Effector memory CD8-positive, alpha-beta T cell (primary cell): Measurements from ENCODE around the gene SNPH.

Source experiments
- ATAC-seq: fragments of 150-1000 bp; cut with Tn5 transposase; replicated peaks from 2 replicates; pipeline ENCODE4 v1.10.0; 2021; ENCODE audit warnings: mild to moderate bottlenecking, moderate library complexity
- DNase-seq, 3 experiments: peaks; one replicate each; pipeline ENCODE4 v3.0.0; 2021
- H3K27ac Mint-ChIP-seq, 2 donors: one replicate each; pipeline ENCODE4 v1.8.0; 2022; ENCODE audit warnings: mild to moderate bottlenecking in 2 of 2, mixed read lengths in 2 of 2, moderate library complexity in 2 of 2
- H3K27me3 Mint-ChIP-seq, 2 donors: one replicate each; pipeline ENCODE4 v1.8.0; 2022; ENCODE audit warnings: mixed read lengths in 2 of 2
- H3K36me3 Mint-ChIP-seq: one replicate; pipeline ENCODE4 v1.8.0; 2022; ENCODE audit warnings: mild to moderate bottlenecking, moderate library complexity, mixed read lengths; ENCODE audit not compliant: insufficient read depth
- H3K4me1 Mint-ChIP-seq, 2 donors: one replicate each; pipeline ENCODE4 v1.8.0; 2022; ENCODE audit warnings: low read depth in 2 of 2, mixed read lengths in 2 of 2
- H3K4me3 Mint-ChIP-seq, 2 donors: one replicate each; pipeline ENCODE4 v1.8.0; 2022; ENCODE audit warnings: mild to moderate bottlenecking in 2 of 2, mixed read lengths in 2 of 2, moderate library complexity in 2 of 2
- H3K9me3 Mint-ChIP-seq, 2 donors: one replicate each; pipeline ENCODE4 v1.8.0; 2022; ENCODE audit warnings: mixed read lengths in 2 of 2

SNPH gene

DNA sequence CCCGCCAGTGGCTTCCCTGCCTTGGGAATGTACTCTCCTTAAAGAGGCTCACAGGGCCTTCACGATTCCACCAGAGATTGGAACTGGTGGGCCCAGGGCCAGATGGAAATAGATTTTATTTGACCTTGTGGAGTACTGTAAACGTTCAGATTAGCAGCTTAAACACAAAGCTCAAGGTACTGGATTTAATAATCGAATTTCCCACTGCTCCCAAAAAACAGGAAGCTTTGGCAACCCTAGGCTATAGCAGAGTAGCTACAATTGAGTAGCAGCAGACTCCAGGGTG lies 55.5 kb downstream of the SNPH start:
- no peak for DNase-seq
- peaks cover 4 to 6% of the 10 kb centered on the region in 2 donors for H3K4me1 Mint-ChIP-seq
- peaks cover 0 to 10% of the 10 kb centered on the region in 2 donors for H3K27me3 Mint-ChIP-seq
- H3K27ac Mint-ChIP-seq, result peak overlapping the region; percentile 44 to 58
- no peak for ATAC-seq
- no peak overlapping the region for H3K4me3 Mint-ChIP-seq
- H3K36me3 Mint-ChIP-seq, result peaks cover 6% of the 10 kb centered on the region
- no peaks in the 10 kb centered on the region for H3K9me3 Mint-ChIP-seq

GRCh38 chr20:1322511-1323245 lies 56.6 kb downstream of the SNPH start:
- ATAC-seq (no peak), DNase-seq (no peak)
- H3K9me3 Mint-ChIP-seq, result no peaks in the 10 kb centered on the region
- H3K36me3 Mint-ChIP-seq, result peaks cover 6% of the 10 kb centered on the region
- H3K27ac Mint-ChIP-seq, result peak overlapping the region in 1 of 2 donors; percentile 44
- no peak overlapping the region for H3K4me3 Mint-ChIP-seq
- peaks cover 0 to 10% of the 10 kb centered on the region in 2 donors for H3K27me3 Mint-ChIP-seq
- H3K4me1 Mint-ChIP-seq, result peaks cover 6 to 11% of the 10 kb centered on the region in 2 donors

- DNase-seq, result no peak
- Mint-ChIP-seq H3K36me3 (peaks cover 3% of the 10 kb centered on the region), H3K4me3 (no peak overlapping the region), H3K4me1 (peaks cover 11 to 14% of the 10 kb centered on the region in 2 donors), H3K27ac (no peak overlapping the region), H3K9me3 (no peaks in the 10 kb centered on the region), H3K27me3 (peaks cover 0 to 10% of the 10 kb centered on the region in 2 donors)
- ATAC-seq, result no peak
These were observed 57.2 kb downstream of the SNPH start for GRCh38 chr20:1323256-1323655.

DNA sequence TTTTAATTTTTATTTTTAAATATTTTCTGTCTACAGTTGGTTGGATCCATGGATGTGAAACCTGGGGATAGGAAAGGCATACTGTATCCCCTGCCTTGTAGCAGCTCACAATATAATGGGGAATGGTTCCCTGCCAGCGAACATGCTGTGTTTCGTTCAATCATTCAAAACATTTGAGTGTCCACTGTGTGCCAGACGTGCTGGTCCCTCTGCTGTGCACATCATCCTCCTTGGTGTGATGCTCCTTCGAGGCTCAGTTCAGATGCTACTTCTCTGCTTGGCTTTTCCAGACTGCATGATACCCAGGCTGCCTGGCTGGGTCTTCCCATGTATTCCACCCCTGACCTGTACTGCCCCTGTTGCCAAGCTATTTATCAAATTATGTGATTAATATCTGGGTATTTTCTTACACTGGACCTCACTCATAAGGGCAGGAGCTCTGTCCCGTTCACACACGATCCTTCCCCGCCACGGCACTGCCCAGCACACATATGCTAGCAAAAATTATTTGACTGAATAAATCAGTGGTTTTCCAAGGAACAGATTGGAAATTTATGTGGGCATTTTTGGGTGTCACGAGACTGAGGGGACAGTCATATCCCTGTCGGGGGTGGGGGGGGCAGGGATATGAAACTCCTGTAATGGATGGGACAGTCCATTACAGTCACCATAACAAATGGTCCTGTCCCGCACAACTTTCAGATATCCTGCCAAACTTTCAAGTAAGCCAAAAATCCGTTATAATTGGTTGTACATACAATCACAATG lies 57.9 kb downstream of the SNPH start:
- Mint-ChIP-seq H3K27ac (no peak overlapping the region), H3K36me3 (peaks cover 3% of the 10 kb centered on the region), H3K9me3 (no peaks in the 10 kb centered on the region), H3K27me3 (peaks cover 0 to 10% of the 10 kb centered on the region in 2 donors), H3K4me3 (no peak overlapping the region), H3K4me1 (peaks cover 12 to 14% of the 10 kb centered on the region in 2 donors)
- DNase-seq, result no peak
- no peak for ATAC-seq

DNA sequence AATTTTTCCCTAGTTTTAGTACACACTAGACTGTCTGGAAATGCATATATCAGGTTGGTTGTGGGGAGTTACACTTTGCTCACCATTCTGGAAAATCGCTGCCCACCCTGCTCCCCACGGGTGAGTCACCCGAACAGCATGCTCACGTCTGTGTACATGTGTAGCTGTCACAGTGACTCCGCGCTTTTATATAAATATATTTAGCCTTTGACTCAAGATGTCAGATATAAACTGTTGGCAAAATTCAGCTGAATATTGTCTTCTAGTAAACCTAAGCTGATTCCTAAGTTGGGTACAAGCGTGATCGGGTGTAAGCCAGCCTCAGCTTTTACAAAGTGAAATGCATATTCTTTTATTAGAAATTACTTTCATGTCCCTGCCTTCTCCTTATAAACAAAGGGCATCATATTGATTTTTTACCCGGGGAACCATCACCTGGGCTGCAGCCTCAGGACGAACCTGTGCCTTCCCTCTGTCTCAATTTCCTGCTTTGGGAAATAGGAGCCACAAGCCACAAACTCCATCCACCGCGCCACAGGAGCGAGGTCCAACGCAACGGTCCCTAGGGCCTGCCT lies 58.6 kb downstream of the SNPH start:
- ATAC-seq (no peak), DNase-seq (no peak)
- H3K27ac Mint-ChIP-seq, result no peak overlapping the region
- no peak overlapping the region for H3K4me3 Mint-ChIP-seq
- H3K4me1 Mint-ChIP-seq, result peaks cover 14 to 16% of the 10 kb centered on the region in 2 donors
- H3K9me3 Mint-ChIP-seq, result no peaks in the 10 kb centered on the region
- H3K27me3 Mint-ChIP-seq, result peaks cover 0 to 10% of the 10 kb centered on the region in 2 donors
- peaks cover 3% of the 10 kb centered on the region for H3K36me3 Mint-ChIP-seq

- H3K36me3 Mint-ChIP-seq, result peaks cover 3% of the 10 kb centered on the region
- peak; percentile 87 for ATAC-seq
- DNase-seq, result peak; percentile 98
- H3K27me3 Mint-ChIP-seq, result peaks cover 0 to 10% of the 10 kb centered on the region in 2 donors
- peaks cover 16 to 22% of the 10 kb centered on the region in 2 donors for H3K4me1 Mint-ChIP-seq
- no peak overlapping the region for H3K4me3 Mint-ChIP-seq
- H3K27ac Mint-ChIP-seq, result no peak overlapping the region
- no peaks in the 10 kb centered on the region for H3K9me3 Mint-ChIP-seq
These were observed 59.3 kb downstream of the SNPH start for GRCh38 chr20:1325173-1326030.

DNA sequence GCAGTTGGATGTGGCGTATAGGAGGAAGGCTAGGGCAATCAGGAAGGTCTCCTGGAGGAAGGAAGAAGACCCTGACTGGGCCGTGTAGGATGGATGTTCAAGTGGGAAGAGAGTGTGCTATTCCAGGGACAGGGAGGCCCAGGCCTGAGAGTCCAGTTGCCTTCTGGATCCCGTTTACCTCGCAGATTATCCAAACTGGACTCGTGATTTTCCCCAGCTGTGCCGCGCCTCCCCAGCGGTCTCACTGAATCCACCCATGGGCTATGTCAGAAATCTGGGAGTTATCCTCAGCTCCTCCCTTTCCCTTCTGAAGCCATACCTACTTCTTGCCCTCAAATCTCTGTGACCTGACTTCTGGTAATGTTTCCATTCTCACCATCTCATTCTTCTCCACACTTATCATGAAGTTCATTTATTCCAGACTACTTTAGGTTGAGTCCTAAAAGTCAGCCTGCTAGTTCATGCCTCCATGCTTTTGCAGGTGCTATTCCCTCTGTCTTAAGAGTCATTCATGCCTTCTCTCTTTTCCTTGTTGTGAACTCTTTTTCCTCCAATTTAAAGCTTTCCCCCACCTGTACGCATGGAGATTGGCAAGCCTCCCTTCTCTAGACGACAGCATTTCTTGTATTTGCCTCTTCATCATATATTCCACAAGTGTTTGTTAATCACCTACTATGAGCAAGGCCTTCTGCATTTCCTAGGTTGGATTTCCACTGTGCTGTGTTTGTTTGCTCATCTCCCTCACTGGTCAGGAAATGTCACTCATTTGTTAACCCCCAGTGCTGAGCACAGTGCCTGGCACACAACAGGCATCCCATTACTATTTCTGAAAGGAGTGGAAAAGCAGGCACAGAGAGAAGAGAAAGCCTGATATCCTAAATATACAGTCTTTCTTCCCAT lies 60.2 kb downstream of the SNPH start:
- H3K4me1 Mint-ChIP-seq, result peaks cover 20 to 28% of the 10 kb centered on the region in 2 donors
- DNase-seq (no peak), ATAC-seq (no peak)
- no peak overlapping the region for H3K4me3 Mint-ChIP-seq
- no peaks in the 10 kb centered on the region for H3K9me3 Mint-ChIP-seq
- peaks cover 3% of the 10 kb centered on the region for H3K36me3 Mint-ChIP-seq
- no peak overlapping the region for H3K27ac Mint-ChIP-seq
- H3K27me3 Mint-ChIP-seq, result peaks cover 0 to 5% of the 10 kb centered on the region in 2 donors

GRCh38 chr20:1327241-1327653 lies 61.2 kb downstream of the SNPH start:
- no peak for ATAC-seq
- Mint-ChIP-seq H3K9me3 (no peaks in the 10 kb centered on the region), H3K36me3 (peaks cover 5% of the 10 kb centered on the region), H3K4me3 (peak overlapping the region in 1 of 2 donors; percentile 4), H3K27me3 (no peaks in the 10 kb centered on the region), H3K4me1 (peaks cover 24 to 29% of the 10 kb centered on the region in 2 donors), H3K27ac (no peak overlapping the region)
- no peak for DNase-seq

DNA sequence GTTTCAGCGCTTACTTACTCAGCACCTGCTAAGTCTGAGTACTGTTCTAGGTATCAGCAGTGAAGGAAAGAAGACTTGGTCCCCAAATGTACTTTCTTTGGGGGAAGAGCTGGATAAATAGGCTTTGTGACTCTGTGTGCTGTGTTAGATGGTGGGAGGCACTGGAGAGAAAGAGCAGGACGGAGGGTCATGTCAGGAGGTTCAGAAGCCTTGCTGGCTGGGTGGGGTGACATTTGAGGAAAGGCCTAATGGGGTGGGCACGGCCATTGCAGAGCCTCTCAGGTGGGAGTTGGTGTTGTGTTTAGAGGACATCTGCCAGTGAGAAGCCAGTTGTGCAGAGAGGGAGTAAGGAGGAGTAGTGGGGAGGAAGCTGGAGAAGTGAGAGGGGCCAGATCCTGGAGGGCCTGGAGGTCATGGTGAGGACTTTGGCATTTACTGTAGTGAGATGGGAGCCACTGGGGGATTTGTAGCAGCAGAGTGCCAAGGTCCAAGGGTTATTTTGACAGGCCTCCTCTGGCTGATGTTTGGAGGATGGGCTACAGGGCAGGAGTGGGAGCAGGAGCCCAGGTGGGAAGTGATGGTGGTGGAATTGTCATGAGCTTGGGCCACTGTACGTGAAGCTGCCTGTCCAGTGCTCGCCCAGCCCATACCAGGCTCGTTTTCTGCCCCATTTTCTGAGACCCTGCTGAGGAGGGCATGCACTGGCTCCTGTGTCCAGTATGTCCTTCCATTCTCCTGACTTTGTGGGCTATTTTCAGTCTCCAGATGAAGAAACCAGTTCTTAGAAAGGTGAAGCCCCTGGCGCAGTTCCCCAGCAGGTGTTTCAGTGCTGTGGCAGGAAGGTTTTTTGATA lies 62.0 kb downstream of the SNPH start:
- DNase-seq (no peak), ATAC-seq (no peak)
- H3K9me3 Mint-ChIP-seq, result no peaks in the 10 kb centered on the region
- H3K27ac Mint-ChIP-seq, result no peak overlapping the region
- H3K4me1 Mint-ChIP-seq, result peaks cover 24 to 29% of the 10 kb centered on the region in 2 donors
- H3K4me3 Mint-ChIP-seq, result no peak overlapping the region
- peaks cover 6% of the 10 kb centered on the region for H3K36me3 Mint-ChIP-seq
- H3K27me3 Mint-ChIP-seq, result no peaks in the 10 kb centered on the region

DNA sequence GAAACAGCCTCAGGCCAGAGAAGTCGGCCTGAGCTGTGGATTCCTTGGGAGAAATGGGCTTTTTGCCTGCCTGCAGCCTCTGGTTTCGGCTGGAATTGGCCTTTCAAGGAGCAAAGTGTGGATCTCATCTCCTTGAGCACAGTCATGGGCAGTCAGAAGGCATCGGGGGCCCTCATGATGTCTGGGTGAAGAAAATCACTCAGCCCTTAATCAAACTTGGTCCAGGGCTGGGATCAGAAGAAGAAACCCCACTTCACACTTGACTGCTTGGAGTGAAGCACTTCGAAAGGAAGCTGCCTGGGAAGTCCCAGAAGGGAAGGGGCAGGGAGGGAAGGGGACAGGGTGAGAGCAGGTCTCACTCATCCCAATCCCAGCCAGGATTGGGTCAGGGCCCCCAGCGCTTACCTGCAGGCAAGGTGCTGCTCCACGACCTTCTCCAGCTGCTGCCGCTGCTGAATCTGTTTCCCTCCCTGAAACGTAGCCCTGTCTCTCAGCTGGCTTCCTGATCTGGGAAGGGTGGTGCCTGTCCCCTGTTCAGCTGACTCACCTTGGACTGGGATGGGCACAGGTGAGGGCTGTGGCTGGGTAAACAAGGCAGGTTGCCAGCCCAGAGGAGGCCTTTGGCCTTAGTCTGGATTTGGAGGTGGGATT lies 62.7 kb downstream of the SNPH start, which contains the start of gene SDCBP2:
TSS of gene SDCBP2 (minus strand) at position 460 of the 651 bp plus-strand sequence. CDS start 8,723 bp downstream, outside the sequence.
- H3K27me3 Mint-ChIP-seq, result no peaks in the 10 kb centered on the region
- ATAC-seq (no peak), DNase-seq (no peak)
- peaks cover 6% of the 10 kb centered on the region for H3K36me3 Mint-ChIP-seq
- H3K4me3 Mint-ChIP-seq, result no peak within 1 kb of the TSS
- no peaks in the 10 kb centered on the region for H3K9me3 Mint-ChIP-seq
- H3K27ac Mint-ChIP-seq, result peak within 1 kb of the TSS; percentile 47 to 92
- peaks cover 24 to 29% of the 10 kb centered on the region in 2 donors for H3K4me1 Mint-ChIP-seq

- peaks cover 24 to 29% of the 10 kb centered on the region in 2 donors for H3K4me1 Mint-ChIP-seq
- no peak overlapping the region for H3K4me3 Mint-ChIP-seq
- no peak for DNase-seq
- ATAC-seq, result no peak
- peak overlapping the region; percentile 50 to 92 for H3K27ac Mint-ChIP-seq
- H3K27me3 Mint-ChIP-seq, result no peaks in the 10 kb centered on the region
- peaks cover 6% of the 10 kb centered on the region for H3K36me3 Mint-ChIP-seq
- no peaks in the 10 kb centered on the region for H3K9me3 Mint-ChIP-seq
These were observed 64.2 kb downstream of the SNPH start for GRCh38 chr20:1330075-1330830.
